ENCODE results near the gene EEIG2.

Gene EEIG2

DNA sequence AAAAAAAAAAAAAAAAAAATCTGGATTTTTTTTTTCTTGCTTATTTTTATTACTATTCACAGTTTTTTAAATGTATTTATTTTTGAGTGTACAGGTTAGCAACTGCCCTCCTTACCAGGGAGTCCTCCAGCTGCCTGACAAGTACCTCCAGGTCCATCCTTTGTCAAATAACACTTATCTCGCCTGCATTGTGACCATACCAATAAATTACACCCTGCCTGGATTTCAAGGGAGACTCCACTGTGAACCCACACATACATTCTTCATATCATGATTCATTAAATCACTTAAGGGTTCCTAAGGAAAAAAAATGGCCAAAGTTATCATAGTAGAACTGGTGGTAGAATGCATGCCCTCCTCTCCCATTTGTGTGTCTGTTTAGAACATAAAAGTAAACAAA is 38.4 kb downstream of the EEIG2 start:
- TF ChIP-seq SIN3A (IDR thresholded peaks at IDR 0.05; ENCODE audit: borderline replicate concordance, insufficient read depth, low read length) (no peak), TAF1 (IDR thresholded peaks at IDR 0.05; ENCODE audit: borderline replicate concordance, insufficient read depth, low read length) (no peak), FOXP2 (optimal IDR thresholded peaks at IDR 0.05; ENCODE audit: borderline replicate concordance, extremely low read depth, extremely low read length, insufficient read depth) (no peak), POLR2AphosphoS5 (IDR thresholded peaks at IDR 0.05; ENCODE audit: low read depth, low read length) (no peak)
- TF ChIP-seq, protein P1, sequence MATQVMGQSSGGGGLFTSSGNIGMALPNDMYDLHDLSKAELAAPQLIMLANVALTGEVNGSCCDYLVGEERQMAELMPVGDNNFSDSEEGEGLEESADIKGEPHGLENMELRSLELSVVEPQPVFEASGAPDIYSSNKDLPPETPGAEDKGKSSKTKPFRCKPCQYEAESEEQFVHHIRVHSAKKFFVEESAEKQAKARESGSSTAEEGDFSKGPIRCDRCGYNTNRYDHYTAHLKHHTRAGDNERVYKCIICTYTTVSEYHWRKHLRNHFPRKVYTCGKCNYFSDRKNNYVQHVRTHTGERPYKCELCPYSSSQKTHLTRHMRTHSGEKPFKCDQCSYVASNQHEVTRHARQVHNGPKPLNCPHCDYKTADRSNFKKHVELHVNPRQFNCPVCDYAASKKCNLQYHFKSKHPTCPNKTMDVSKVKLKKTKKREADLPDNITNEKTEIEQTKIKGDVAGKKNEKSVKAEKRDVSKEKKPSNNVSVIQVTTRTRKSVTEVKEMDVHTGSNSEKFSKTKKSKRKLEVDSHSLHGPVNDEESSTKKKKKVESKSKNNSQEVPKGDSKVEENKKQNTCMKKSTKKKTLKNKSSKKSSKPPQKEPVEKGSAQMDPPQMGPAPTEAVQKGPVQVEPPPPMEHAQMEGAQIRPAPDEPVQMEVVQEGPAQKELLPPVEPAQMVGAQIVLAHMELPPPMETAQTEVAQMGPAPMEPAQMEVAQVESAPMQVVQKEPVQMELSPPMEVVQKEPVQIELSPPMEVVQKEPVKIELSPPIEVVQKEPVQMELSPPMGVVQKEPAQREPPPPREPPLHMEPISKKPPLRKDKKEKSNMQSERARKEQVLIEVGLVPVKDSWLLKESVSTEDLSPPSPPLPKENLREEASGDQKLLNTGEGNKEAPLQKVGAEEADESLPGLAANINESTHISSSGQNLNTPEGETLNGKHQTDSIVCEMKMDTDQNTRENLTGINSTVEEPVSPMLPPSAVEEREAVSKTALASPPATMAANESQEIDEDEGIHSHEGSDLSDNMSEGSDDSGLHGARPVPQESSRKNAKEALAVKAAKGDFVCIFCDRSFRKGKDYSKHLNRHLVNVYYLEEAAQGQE (IDR thresholded peaks at IDR 0.05; ENCODE audit: insufficient read depth in 1 of 2, low read depth in 2 of 2, low read length in 2 of 2): no peak

DNA sequence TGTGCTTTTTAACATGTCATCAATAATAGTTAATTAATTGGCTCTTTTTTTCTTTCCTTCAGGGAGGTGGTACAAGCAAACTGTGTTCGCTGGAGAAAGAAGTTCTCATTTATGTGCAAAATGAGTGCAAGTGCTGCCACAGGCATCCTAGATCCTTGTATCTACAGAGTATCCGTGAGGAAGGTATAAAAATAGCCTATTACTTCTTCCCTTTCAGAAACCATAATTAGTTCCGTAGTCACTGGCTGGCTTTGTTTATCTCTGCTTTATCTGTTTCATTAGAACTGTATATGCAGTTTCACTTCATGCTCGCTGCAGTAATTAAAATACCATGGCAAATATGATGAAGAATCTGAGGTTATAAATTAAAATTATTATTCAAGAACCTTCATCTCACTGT is 40.6 kb downstream of the EEIG2 start:
- no peak for TF ChIP-seq TAF1 (IDR thresholded peaks at IDR 0.05; ENCODE audit: borderline replicate concordance, insufficient read depth, low read length)
- no peak for TF ChIP-seq POLR2AphosphoS5 (IDR thresholded peaks at IDR 0.05; ENCODE audit: low read depth, low read length)
- TF ChIP-seq, protein P1 (IDR thresholded peaks at IDR 0.05; ENCODE audit: insufficient read depth in 1 of 2, low read depth in 2 of 2, low read length in 2 of 2): no peak
- no peak for TF ChIP-seq FOXP2 (optimal IDR thresholded peaks at IDR 0.05; ENCODE audit: borderline replicate concordance, extremely low read depth, extremely low read length, insufficient read depth)

DNA sequence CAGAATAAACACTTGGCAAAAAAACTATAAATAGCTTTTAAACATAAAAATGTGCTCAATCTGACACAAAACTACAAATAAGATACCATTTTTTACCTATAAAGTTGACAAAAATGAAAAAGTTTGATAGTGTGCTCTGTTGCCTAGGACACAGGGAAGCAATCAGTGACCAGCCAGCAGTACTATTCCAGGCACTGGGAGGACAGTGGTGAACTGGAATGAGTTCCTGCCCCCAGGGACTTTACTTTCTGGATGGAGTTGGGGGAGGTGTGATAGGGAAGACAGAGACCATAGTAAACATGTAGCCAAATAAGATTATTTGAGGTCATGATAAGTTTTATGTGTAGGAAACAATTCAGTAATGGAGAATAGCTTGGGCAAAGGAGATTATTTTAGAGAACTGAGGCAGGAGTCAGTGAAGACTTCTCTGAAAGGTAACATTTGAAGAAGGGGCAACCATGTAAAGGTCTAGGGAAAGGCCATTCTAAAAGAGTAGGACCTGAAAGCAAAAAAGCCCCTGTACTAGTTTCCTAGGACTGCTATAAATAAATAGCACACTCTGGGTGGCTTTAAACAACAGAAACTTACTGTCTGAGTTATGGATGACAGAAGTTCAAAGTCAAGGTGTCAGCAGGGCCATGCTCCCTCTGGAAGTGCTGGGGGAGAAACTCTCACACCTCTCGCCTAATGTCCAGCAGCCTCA is 42.0 kb downstream of the EEIG2 start:
- TF ChIP-seq SIN3A (IDR thresholded peaks at IDR 0.05; ENCODE audit: borderline replicate concordance, insufficient read depth, low read length): no peak
- TF ChIP-seq TAF1 (IDR thresholded peaks at IDR 0.05; ENCODE audit: borderline replicate concordance, insufficient read depth, low read length): no peak
- TF ChIP-seq POLR2AphosphoS5 (IDR thresholded peaks at IDR 0.05; ENCODE audit: low read depth, low read length): no peak
- no peak for TF ChIP-seq FOXP2 (optimal IDR thresholded peaks at IDR 0.05; ENCODE audit: borderline replicate concordance, extremely low read depth, extremely low read length, insufficient read depth)

DNA sequence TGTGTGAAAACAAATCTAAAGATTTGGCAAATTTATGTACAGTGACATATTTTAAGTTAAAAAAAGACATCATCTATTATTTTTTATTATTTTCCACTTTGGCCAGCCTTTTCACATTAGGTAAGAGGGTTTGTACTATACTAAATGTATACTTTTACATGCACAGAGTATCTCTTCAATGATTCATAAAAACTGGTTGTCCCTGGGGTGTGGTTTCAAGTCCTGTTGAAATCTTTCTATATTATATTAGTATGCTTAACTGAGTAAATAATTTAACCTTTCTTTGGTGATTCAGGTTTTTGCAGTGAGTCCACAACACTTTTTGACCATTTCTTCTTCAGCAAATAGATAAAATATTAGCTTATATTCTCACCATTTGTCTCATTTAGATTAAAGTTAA is 45.7 kb downstream of the EEIG2 start:
- TF ChIP-seq TAF1 (IDR thresholded peaks at IDR 0.05; ENCODE audit: borderline replicate concordance, insufficient read depth, low read length) (no peak), POLR2AphosphoS5 (IDR thresholded peaks at IDR 0.05; ENCODE audit: low read depth, low read length) (no peak), SIN3A (IDR thresholded peaks at IDR 0.05; ENCODE audit: borderline replicate concordance, insufficient read depth, low read length) (no peak), FOXP2 (optimal IDR thresholded peaks at IDR 0.05; ENCODE audit: borderline replicate concordance, extremely low read depth, extremely low read length, insufficient read depth) (no peak)
- TF ChIP-seq, protein P1 (IDR thresholded peaks at IDR 0.05; ENCODE audit: insufficient read depth in 1 of 2, low read depth in 2 of 2, low read length in 2 of 2): no peak

DNA sequence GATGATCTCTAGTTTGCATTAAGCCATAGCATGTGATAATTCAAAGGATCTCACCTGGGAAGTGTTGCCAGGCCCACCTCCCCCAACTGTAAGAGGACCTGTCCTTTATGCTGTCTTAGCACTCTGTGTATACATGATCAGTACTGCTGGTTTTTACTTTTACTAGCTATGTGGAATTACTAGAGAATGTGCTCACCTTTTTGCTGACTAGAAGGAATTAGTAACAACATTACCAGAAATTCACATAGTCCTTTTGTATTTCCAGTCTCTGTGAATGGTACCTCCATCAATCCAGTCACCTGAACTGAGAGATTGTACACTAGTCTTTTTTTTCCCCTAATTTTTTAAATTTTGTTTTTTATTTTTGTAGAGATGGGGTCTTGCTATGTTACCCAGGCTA is 46.6 kb downstream of the EEIG2 start:
- TF ChIP-seq FOXP2 (optimal IDR thresholded peaks at IDR 0.05; ENCODE audit: borderline replicate concordance, extremely low read depth, extremely low read length, insufficient read depth) (no peak), SIN3A (IDR thresholded peaks at IDR 0.05; ENCODE audit: borderline replicate concordance, insufficient read depth, low read length) (no peak), TAF1 (IDR thresholded peaks at IDR 0.05; ENCODE audit: borderline replicate concordance, insufficient read depth, low read length) (no peak), POLR2AphosphoS5 (IDR thresholded peaks at IDR 0.05; ENCODE audit: low read depth, low read length) (no peak)
- TF ChIP-seq, protein P1 (IDR thresholded peaks at IDR 0.05; ENCODE audit: insufficient read depth in 1 of 2, low read depth in 2 of 2, low read length in 2 of 2): no peak

All from PFSK-1 (cell line).